GM19025 (cell line): Measurements from ENCODE around the gene ACVRL1.

Experiments used
- ATAC-seq: cut with Tn5 transposase; IDR thresholded peaks from one replicate; pipeline ENCODE4 v1.9.1; 2021; ENCODE audit warnings: mild to moderate bottlenecking, low read depth, moderate library complexity; ENCODE audit not compliant: unreplicated experiment

The ACVRL1 gene

GRCh38 chr12:51954561-51955361 lies 47.5 kb downstream of the ACVRL1 start:
- ATAC-seq, result no peak

DNA sequence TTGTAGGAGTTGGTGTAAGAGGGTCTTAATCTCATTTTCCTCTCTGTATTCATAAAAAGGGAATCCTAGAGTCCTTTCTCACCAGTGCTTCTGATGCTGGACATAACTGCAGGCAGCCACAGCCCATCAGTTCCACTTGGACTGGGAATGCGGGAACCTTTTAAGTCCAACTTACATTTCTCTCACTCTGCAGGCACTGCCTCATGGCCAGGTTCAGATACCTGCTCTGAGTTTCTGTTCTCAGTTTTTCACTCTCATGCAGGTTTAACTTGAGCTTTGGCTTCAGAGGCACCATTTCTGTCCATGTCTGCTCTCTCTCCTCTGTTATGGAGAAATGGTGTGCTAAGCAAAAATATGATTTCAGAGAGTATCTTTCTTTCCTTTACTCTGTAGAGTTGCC lies 48.4 kb downstream of the ACVRL1 start:
- no peak for ATAC-seq

DNA sequence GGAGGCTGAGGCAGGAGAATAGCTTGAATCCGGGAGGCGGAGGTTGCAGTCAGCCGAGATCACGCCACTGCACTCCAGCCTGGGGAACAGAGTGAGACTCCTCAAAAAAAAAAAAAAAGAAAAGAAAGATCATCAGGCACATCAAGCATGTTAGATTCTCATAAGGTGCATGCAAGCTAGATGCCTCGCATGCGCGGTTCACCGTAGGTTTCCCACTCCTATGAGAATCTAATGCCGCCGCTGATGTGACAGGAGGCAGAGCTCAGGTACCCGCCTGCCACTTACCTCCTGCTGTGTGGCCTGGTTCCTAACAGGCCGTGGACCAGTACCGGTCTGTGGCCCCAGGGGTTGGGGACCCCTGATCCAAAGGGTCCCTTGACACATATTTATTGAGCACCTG lies 51.2 kb downstream of the ACVRL1 start:
- ATAC-seq, result no peak

GRCh38 chr12:51959211-51959610 lies 51.9 kb downstream of the ACVRL1 start:
- ATAC-seq, result no peak

GRCh38 chr12:51959921-51960320 lies 52.6 kb downstream of the ACVRL1 start:
- ATAC-seq, result no peak

DNA sequence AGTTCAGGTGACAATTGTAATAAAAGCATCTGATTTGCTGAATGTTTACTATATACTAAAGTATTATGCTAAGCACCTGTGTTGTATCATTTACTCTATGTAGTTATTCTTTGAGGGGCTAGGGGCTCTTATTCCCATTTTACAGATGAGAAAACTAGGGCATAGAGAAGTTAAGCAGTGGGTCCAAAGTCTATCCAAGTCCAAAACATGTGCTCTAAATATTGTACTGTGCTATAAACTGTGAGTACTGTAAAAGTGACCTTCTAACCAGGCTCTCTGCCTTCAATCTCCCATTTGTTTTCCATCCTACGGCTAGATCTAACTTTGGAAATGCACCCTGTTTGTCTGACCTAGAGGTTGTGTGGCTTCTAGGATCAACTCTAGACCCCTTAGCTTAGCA lies 53.2 kb downstream of the ACVRL1 start:
- ATAC-seq, result no peak

- ATAC-seq, result no peak
Measured at GRCh38 chr12:51960890-51961289, 53.6 kb downstream of the ACVRL1 start.

DNA sequence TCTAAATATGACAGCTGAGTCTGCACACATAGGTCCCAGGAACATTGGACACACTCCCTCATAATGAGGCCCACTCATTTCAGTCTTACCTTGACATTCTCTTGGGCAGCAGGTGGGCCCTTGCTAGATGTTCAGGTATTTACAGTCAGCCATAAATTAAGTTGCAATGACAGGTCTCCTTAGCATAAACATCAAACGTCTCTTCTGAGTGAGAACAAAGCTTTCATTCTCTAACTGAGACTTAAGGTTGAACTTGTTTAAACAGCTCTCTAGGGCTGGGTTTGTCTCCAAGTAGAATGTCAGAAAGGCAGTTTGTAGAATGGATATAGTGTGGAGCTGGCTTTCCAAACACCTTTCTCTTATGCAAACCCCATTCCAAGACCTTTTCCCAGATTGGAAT lies 54.5 kb downstream of the ACVRL1 start:
- no peak for ATAC-seq

DNA sequence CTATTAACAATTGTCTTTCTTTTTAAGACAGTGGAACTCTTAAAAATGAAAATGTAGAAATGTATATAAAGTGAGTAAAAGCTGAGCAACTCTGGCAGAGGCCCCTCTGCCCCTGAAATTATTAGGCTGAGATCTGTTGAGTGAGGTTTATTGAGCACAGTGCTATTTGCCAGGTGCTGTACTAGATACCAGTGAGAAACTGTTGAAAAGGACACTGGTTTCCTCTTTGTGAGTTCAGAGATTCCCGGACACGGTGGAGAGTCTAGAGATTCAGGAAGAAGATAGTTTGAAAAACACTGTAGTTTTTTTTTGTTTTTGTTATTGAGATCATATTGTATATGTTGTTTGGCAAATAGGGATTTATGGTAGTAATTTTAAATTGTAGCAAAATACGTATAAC lies 55.4 kb downstream of the ACVRL1 start:
- ATAC-seq, result no peak

DNA sequence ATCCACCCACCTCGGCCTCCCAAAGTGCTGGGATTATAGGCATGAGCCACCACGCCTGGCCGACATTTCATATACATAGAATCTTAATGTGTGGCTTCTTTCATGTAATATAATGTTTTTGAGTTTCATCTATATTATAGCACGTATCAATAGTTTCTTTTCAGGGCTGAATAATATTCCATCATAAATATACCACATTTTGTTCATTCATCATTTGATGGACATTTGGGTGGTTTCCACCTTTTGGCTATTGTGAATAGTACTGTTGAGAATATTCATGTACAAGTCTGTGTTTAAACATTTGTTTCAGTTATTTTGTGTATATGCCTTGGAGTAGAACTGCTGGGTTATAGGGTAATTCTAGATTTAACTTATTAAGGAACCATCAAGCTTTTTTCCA lies 56.2 kb downstream of the ACVRL1 start:
- ATAC-seq, result no peak

- no peak for ATAC-seq
Measured at GRCh38 chr12:51969643-51970042, 62.3 kb downstream of the ACVRL1 start.

DNA sequence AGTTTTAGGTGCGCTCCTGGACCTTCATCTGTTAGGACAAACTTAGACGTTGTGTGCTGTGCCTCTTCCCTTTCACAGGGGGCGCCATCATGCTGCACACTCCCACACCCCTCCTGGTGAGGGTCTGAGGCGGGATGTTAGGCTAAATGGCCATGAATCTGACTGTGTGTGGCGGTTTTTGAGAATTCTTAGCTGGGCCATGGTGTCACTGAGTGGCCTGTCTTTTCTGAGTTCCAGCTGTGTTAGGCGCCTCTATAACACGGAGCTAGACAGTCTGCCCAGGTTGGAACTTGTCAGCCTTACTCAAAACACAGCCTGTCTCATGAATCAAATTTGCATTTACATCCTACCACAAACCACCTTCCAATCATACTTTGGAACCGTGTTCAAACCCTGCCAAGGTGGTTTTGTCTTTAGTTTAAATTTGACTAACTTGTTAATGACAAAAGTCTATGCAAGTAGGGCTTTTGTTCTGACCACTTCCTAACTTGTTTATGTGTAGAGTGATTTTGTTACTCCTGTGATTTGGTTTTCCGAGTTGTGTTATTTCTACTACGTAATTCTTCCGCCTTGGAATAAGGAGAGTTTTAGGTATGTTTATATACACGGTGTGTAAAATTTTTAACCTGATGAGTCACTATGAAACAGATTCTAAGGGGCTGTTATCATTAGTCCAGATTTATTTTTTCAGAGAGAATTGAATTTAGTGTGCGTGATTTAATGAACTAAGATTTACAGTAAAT lies 63.8 kb downstream of the ACVRL1 start:
- peak; percentile 88 for ATAC-seq

GRCh38 chr12:51971679-51972421 lies 64.5 kb downstream of the ACVRL1 start:
- ATAC-seq, result no peak

DNA sequence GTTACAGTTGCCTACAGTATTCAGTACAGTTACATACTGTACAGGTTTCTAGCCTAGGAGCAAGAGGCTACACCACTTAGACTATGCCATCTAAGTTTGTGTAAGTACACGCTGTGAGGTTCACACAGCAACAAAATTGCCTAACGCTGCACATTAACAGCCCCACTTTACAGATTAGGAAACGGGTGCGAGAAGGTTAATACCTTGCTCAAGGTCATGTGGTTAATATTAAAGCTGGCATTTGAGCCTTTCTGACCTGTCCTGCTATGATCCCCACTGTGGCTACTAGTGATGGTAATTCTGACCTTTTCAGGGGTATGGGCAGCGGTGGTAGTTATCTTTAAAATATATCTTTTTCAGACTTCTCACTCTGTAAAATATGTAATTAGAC lies 65.1 kb downstream of the ACVRL1 start:
- ATAC-seq, result no peak

DNA sequence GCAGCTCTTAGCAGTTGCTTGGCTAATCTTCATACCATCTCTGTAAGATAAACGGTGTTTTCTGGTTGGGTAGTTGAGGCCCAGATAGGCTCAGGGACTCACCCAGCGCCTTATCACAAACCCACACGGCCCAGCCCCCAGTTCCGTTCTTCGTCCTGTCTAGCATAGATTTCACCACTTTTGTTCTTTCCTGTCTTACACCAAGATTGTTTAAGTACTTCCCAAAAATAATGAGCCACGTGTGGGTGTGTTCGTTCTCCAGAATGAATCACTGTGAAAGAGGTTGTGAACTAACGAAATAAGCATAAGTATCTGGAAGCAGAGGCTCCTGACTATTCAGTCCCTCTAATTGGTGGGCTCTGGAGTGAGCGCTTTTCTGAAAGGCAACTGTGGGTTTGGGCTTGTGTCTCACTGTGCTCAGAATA lies 65.6 kb downstream of the ACVRL1 start:
- no peak for ATAC-seq
